Measurements from ENCODE around the gene HRH2.

DNA sequence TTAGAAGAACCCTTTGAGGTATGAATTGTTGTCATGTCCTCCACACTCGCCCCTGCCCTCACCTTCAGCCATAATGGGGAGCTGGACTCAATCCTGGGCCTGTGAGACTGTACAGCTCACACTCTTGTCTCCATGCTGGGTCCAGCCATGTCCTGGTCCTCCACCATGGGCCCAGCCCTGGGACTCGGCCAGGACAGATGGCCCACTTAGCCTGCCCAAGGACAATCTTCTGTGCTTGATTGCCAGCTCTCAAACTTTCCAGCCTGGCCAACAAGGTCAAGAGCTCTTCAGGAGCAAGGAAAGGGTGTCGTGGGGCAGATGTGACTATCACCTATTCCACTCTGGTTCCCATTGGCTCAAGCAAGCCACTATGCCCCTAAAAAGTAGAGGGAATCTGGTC, 90.8 kb downstream of the HRH2 start:
- TF ChIP-seq TAF1 (IDR thresholded peaks at IDR 0.05; ENCODE audit: borderline replicate concordance, low read depth, low read length) (no peak), POLR2A (IDR thresholded peaks at IDR 0.05; ENCODE audit: low read depth, low read length) (no peak), POLR2AphosphoS5 (IDR thresholded peaks at IDR 0.05; ENCODE audit: low read depth, low read length) (no peak)
